ENCODE results near the gene LEKR1.

LEKR1 gene

DNA sequence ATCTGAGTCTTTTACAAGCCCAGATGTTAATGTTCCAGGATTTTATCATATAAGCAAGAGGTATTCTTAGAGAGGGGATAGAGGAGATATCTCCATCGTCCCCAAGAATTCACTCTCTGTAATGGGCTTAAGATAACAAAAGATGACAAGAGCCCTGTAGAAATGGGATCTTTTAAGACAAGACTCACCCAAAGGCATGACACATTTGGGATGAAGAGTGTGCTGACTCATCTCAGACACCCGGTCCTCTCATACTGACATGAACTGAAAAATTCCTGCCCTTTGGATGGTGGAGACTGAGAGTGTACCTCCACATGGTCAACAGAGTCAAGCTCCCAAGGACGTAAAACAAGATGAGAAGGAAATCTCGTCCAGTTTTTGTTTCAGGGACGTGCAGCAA is 11.0 kb downstream of the LEKR1 start:
- Histone ChIP-seq H3K36me3 (ENCODE audit: control insufficient read depth, insufficient read depth, low read length) (no peaks in the 10 kb centered on the region), H3K4me1 (ENCODE audit: control insufficient read depth, insufficient read depth, low read length) (no peaks in the 10 kb centered on the region; the same call in none of the 2 replicates), H3K27ac (ENCODE audit: low read length) (no peak overlapping the region), H3K27me3 (ENCODE audit: control insufficient read depth, insufficient read depth, low read length) (no peaks in the 10 kb centered on the region; the same call in 1 of the 2 replicates), H3K9me3 (ENCODE audit: control insufficient read depth, insufficient read depth, low read length) (no peaks in the 10 kb centered on the region), H3K4me3 (ENCODE audit: low read length) (no peak overlapping the region)
- no peak for DNase-seq (ENCODE audit: low read depth, low spot score)
- no CpG with 5 or more reads among the region's 5 CpGs for WGBS (ENCODE audit: insufficient coverage, insufficient read length)

DNA sequence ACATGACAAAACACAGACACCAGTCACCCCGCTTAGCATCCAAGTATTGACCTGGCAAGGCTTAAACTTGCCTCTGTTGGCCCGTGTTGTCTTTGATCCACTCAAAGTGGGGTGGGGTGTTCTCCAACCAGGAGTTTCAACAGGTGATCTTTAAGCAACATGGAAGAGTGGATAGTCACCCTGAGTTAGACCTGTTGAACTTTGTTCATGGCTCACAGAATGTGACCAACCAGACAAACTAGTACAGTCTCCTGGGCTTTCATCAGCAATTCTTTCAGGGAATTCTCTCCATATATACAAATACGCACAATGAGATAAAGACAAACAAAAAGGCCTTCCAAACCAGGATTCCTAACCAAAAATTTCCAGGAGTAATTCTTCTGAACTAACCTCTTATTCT is 11.9 kb downstream of the LEKR1 start:
- Histone ChIP-seq H3K27ac (ENCODE audit: low read length) (no peak overlapping the region), H3K27me3 (ENCODE audit: control insufficient read depth, insufficient read depth, low read length) (no peaks in the 10 kb centered on the region; the same call in 1 of the 2 replicates), H3K9me3 (ENCODE audit: control insufficient read depth, insufficient read depth, low read length) (no peaks in the 10 kb centered on the region), H3K36me3 (ENCODE audit: control insufficient read depth, insufficient read depth, low read length) (no peaks in the 10 kb centered on the region), H3K4me1 (ENCODE audit: control insufficient read depth, insufficient read depth, low read length) (no peaks in the 10 kb centered on the region; the same call in 1 of the 2 replicates), H3K4me3 (ENCODE audit: low read length) (no peak overlapping the region)
- no peak for DNase-seq (ENCODE audit: low read depth, low spot score)
- no CpG with 5 or more reads among the region's 3 CpGs for WGBS (ENCODE audit: insufficient coverage, insufficient read length)

DNA sequence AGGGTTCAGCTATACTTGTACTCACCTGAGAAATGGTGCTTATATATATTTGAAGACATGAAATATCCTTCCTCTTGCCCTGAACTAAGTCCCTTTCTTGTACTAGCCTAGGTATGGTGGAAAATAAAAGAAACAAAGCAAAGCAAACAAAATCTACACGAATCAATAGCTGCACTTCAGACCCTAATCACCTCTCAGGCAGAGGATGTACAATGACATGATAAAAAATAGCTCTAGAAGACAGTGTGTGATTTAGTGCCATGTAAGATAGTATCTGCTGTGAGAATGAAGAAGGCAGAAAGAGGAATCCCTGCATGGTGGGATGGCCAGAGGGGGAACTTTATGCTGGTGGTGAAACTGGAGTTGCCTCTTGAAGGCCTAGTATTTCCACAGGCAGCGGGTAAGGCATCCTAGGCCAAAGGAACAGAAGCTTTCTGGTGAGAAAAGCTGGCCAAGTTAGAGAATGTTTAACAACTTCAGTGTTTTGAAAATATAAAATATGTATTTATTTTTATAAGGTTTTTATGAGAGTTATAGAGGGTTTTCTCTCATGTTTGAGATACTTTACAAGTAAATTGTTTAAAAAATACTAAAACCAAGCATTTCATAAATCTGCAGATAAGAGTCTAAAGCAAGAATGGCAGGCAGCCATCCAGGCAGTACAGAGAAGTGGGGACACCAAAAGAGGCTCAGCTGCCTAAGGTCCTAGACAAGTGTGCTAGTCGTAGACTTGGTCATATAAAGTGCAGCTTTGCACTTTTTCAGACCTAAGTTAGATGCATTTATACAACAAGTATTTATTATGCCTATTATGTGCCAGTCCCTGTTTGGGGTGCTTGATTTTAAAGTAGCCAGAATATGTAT is 14.9 kb downstream of the LEKR1 start:
- Histone ChIP-seq H3K9me3 (ENCODE audit: control insufficient read depth, insufficient read depth, low read length) (no peaks in the 10 kb centered on the region), H3K36me3 (ENCODE audit: control insufficient read depth, insufficient read depth, low read length) (no peaks in the 10 kb centered on the region), H3K27ac (ENCODE audit: low read length) (no peak overlapping the region), H3K4me1 (ENCODE audit: control insufficient read depth, insufficient read depth, low read length) (no peaks in the 10 kb centered on the region), H3K4me3 (ENCODE audit: low read length) (no peak overlapping the region), H3K27me3 (ENCODE audit: control insufficient read depth, insufficient read depth, low read length) (no peaks in the 10 kb centered on the region)
- DNase-seq (ENCODE audit: low read depth, low spot score), result no peak
- no CpG with 5 or more reads among the region's 3 CpGs for WGBS (ENCODE audit: insufficient coverage, insufficient read length)

DNA sequence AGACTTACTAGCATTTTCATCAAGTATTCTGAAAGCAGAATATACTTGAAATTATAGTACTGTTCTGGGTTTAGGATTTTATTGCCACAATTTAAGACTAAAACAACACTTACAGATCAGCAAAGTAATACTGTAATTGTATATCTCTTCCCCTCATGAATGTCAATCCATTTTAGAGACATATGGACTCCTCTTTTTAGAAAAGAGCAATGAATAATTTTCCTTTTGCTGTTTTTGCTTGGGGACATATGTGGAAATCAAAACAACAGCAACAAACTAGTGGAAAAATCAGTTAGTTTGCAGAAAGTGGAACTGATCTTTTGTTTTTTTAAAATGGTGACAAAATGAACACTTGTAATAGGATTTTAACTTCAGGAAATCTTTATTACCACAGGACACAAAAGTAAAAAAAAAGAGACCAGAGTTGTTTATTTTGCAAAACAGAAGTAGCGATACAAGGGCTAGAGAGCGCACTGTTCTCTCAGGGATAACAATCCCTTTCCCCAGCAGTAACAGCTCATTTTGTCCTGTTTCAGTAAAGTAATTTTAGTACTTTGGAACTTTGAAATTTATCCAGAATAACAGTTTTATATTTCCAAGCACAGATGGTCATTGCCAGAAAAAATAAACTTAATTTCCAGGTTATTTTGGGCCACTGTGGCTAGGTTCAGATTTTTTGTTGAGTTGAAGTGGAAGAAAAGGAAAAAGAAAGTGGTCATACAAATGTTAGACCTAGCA is 17.1 kb downstream of the LEKR1 start:
- Histone ChIP-seq H3K27me3 (ENCODE audit: control insufficient read depth, insufficient read depth, low read length) (no peaks in the 10 kb centered on the region), H3K4me3 (ENCODE audit: low read length) (no peak overlapping the region), H3K36me3 (ENCODE audit: control insufficient read depth, insufficient read depth, low read length) (no peaks in the 10 kb centered on the region), H3K4me1 (ENCODE audit: control insufficient read depth, insufficient read depth, low read length) (no peaks in the 10 kb centered on the region), H3K27ac (ENCODE audit: low read length) (no peak overlapping the region), H3K9me3 (ENCODE audit: control insufficient read depth, insufficient read depth, low read length) (no peaks in the 10 kb centered on the region)
- WGBS (ENCODE audit: insufficient coverage, insufficient read length), result no CpG with 5 or more reads among the region's 2 CpGs
- DNase-seq (ENCODE audit: low read depth, low spot score), result no peak

DNA sequence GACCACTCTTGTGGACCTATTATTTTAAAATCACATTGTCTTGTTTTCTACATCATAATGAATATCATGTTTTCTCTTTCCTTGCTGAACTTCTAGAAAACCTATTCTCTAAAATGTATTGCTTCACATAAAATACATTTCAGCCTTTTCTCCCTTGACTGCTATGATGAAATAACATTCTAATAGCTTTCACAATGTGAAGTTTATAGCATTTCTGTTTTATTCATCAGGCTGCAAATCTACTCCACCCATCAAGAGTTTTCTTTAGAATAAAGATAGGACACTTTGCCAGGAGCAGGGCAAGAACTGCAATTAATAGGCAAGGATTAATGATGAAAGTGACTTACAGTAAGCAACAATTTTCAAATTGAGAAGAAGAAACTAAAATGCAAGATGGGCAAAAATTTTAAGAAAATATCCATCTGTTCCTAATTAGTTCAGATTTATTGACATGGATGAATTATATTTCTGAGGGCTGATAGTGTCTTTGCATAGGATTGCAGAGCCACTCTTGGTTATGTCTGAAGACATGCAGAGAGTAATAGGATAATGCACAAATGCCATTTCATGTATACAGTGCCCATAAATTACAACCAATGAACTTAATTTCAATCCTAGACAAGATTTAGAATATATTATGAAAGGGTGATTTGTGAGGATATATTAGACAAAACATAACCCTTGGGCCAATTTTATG is 21.7 kb downstream of the LEKR1 start:
- no peak overlapping the region for H3K27ac ChIP-seq (ENCODE audit: low read length)
- no peaks in the 10 kb centered on the region for H3K36me3 ChIP-seq (ENCODE audit: control insufficient read depth, insufficient read depth, low read length)
- DNase-seq (ENCODE audit: low read depth, low spot score), result no peak

DNA sequence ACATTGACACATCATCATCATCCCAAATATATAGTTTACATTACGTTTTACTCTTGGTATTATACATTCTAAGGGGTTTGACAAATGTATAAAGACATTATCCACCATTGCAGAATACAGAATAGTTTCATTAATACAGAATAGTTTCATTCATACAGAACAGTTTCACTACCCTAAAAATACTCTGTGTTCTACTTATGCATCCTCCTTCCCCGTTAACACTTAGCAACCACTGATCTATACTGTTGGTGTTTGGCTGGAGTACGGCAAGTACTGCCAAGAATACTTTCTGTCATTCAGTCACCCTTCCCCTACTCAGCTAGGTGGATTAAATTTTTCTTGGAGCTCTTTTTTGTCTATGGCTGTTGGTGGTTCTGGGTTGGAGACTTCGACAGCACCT is 33.4 kb downstream of the LEKR1 start:
- WGBS (ENCODE audit: insufficient coverage, insufficient read length), result no CpG with 5 or more reads among the region's 4 CpGs
- no peak for DNase-seq (ENCODE audit: low read depth, low spot score)
- Histone ChIP-seq H3K4me1 (ENCODE audit: control insufficient read depth, insufficient read depth, low read length) (no peaks in the 10 kb centered on the region), H3K4me3 (ENCODE audit: low read length) (no peak overlapping the region), H3K9me3 (ENCODE audit: control insufficient read depth, insufficient read depth, low read length) (no peaks in the 10 kb centered on the region), H3K36me3 (ENCODE audit: control insufficient read depth, insufficient read depth, low read length) (no peaks in the 10 kb centered on the region), H3K27me3 (ENCODE audit: control insufficient read depth, insufficient read depth, low read length) (no peaks in the 10 kb centered on the region), H3K27ac (ENCODE audit: low read length) (no peak overlapping the region)

More for the DNA sequence above, 21.7 kb downstream of the LEKR1 start:
- Histone ChIP-seq H3K9me3 (ENCODE audit: control insufficient read depth, insufficient read depth, low read length) (no peaks in the 10 kb centered on the region), H3K27me3 (ENCODE audit: control insufficient read depth, insufficient read depth, low read length) (no peaks in the 10 kb centered on the region), H3K4me3 (ENCODE audit: low read length) (no peak overlapping the region), H3K4me1 (ENCODE audit: control insufficient read depth, insufficient read depth, low read length) (no peaks in the 10 kb centered on the region)

DNA sequence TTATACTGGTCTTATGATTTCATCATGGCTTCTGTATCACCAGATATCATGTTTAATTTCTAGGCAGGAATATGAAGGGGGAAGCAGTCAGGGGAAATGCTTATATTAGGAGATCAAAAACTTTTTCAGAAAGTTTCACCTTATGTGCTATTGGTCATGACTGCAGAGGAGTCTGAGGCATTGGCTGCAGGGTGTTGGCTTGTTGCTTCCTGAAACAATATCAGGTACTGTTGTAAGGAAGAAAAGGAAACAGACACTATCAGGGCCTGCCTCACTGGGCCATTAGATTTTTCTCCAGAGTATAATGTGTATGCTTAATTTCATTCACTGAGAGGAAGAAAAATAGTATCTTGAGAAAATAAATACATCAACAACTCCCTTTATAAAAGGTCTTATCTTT is 34.7 kb downstream of the LEKR1 start:
- H3K27me3 ChIP-seq (ENCODE audit: control insufficient read depth, insufficient read depth, low read length), result no peaks in the 10 kb centered on the region
- H3K36me3 ChIP-seq (ENCODE audit: control insufficient read depth, insufficient read depth, low read length), result no peaks in the 10 kb centered on the region
- H3K4me3 ChIP-seq (ENCODE audit: low read length), result no peak overlapping the region
- no peaks in the 10 kb centered on the region for H3K9me3 ChIP-seq (ENCODE audit: control insufficient read depth, insufficient read depth, low read length)
- H3K4me1 ChIP-seq (ENCODE audit: control insufficient read depth, insufficient read depth, low read length), result no peaks in the 10 kb centered on the region
- no peak for DNase-seq (ENCODE audit: low read depth, low spot score)
- H3K27ac ChIP-seq (ENCODE audit: low read length), result no peak overlapping the region

DNA sequence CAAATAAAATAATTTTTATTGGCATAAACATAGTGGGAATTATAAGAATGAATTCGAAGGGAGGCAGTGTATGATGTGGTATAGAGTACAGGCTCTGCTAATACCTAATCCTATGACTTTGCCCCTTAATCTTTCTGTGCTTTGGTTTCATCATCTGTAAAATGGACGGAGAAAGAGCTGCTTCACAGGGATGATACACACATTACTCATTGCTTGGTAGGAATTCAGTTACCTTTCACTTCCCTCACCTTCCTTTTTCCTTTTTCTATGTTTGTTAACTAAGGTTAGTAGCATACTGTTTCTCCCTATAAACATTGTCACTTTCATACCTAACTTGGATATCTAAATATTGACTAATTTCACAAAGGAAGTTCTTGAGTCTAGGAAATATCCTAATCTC is 36.2 kb downstream of the LEKR1 start:
- no peaks in the 10 kb centered on the region for H3K36me3 ChIP-seq (ENCODE audit: control insufficient read depth, insufficient read depth, low read length)
- H3K4me1 ChIP-seq (ENCODE audit: control insufficient read depth, insufficient read depth, low read length), result no peaks in the 10 kb centered on the region
- H3K27me3 ChIP-seq (ENCODE audit: control insufficient read depth, insufficient read depth, low read length), result no peaks in the 10 kb centered on the region
- H3K27ac ChIP-seq (ENCODE audit: low read length), result no peak overlapping the region
- no CpG with 5 or more reads among the region's 2 CpGs for WGBS (ENCODE audit: insufficient coverage, insufficient read length)
- DNase-seq (ENCODE audit: low read depth, low spot score), result no peak
- no peak overlapping the region for H3K4me3 ChIP-seq (ENCODE audit: low read length)
- no peaks in the 10 kb centered on the region for H3K9me3 ChIP-seq (ENCODE audit: control insufficient read depth, insufficient read depth, low read length)

DNA sequence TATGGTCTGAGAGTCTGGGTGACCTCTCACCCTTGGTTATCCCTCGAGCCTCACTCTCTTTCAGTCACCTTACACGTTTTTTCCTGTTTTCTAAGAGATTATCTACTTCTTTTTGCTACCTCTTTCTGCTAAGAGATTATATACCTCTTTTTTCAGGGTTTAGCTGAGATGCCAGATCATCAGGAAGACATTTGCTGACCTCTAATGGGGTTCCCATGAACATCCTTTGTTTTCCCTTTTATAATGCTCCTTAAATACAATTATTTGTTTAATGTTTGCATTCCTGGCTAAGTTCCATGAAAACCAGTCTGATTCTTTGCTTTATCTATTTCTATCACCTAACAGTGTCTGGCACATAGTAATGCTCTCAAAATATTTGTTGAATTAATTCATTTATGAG is 39.6 kb downstream of the LEKR1 start:
- no peak overlapping the region for H3K4me3 ChIP-seq (ENCODE audit: low read length)
- WGBS (ENCODE audit: insufficient coverage, insufficient read length), result no CpG with 5 or more reads among the region's 2 CpGs
- no peak overlapping the region for H3K27ac ChIP-seq (ENCODE audit: low read length)
- no peaks in the 10 kb centered on the region for H3K36me3 ChIP-seq (ENCODE audit: control insufficient read depth, insufficient read depth, low read length)
- DNase-seq (ENCODE audit: low read depth, low spot score), result no peak
- no peaks in the 10 kb centered on the region for H3K4me1 ChIP-seq (ENCODE audit: control insufficient read depth, insufficient read depth, low read length)
- no peaks in the 10 kb centered on the region for H3K27me3 ChIP-seq (ENCODE audit: control insufficient read depth, insufficient read depth, low read length)
- H3K9me3 ChIP-seq (ENCODE audit: control insufficient read depth, insufficient read depth, low read length), result no peaks in the 10 kb centered on the region

DNA sequence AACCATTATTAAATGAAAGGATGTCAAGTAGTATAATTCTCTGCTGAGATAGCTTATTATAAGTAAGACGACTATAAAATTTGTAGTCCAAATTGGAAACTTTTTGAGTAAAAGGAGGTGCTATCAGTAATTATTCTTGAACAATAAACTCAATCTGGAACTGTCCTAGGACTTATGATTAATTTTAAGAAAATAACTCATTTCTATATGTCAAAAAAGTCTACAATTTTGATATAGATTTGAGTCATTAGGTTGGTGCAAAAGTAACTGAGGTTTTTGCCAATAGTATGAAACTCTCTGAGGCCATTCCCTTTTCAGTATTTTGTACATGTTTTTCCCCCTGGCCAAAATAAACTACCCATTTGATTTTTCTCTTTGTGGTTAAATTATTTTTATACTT is 41.0 kb downstream of the LEKR1 start:
- Histone ChIP-seq H3K27me3 (ENCODE audit: control insufficient read depth, insufficient read depth, low read length) (no peaks in the 10 kb centered on the region), H3K27ac (ENCODE audit: low read length) (no peak overlapping the region), H3K9me3 (ENCODE audit: control insufficient read depth, insufficient read depth, low read length) (no peaks in the 10 kb centered on the region), H3K36me3 (ENCODE audit: control insufficient read depth, insufficient read depth, low read length) (no peaks in the 10 kb centered on the region), H3K4me1 (ENCODE audit: control insufficient read depth, insufficient read depth, low read length) (no peaks in the 10 kb centered on the region), H3K4me3 (ENCODE audit: low read length) (no peak overlapping the region)
- DNase-seq (ENCODE audit: low read depth, low spot score), result no peak
- WGBS (ENCODE audit: insufficient coverage, insufficient read length), result no CpG with 5 or more reads among the region's 1 CpG

Data from iPS DF 6.9 (cell line).